ENCODE results near the gene ZNF668.

DNA sequence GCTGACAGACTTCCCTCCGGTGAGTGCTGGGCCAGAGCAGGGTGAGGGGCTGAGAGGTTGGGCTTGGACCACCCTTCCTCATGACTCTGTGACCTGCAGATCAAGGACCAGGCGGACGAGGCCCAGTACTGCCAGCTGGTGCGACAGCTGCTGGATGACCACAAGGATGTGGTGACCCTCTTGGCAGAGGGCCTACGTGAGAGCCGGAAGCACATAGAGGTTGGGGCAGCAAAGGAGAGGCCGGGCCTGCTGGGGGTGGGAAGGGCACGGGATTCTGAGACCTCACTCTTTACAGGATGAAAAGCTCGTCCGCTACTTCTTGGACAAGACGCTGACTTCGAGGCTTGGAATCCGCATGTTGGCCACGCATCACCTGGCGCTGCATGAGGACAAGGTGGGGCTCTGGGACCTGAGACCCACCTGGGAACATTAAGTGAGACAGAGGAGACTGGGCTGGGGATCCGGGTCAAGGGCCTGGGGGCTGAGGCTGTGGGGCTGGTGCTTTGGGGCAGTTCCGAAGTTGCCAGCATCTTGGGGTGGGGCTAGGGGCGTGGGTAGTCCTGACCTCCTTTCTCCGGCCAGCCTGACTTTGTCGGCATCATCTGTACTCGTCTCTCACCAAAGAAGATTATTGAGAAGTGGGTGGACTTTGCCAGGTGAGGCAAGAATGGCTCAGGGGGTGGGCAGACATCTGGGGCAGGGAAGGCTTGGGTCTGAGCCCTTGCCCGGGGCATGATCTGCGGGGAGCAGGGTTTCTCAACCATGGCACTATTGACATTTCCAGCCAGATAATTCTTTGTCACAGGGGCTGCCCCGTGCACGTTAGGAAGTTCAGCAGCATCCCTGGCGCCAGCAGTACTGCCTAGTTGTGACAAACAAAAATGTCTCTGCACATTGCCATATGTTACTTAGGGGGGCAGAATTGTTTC lies 36.3 kb upstream of the ZNF668 start:
- TF ChIP-seq POLR2A (IDR thresholded peaks at IDR 0.05): no peak
- TF ChIP-seq, protein P1, sequence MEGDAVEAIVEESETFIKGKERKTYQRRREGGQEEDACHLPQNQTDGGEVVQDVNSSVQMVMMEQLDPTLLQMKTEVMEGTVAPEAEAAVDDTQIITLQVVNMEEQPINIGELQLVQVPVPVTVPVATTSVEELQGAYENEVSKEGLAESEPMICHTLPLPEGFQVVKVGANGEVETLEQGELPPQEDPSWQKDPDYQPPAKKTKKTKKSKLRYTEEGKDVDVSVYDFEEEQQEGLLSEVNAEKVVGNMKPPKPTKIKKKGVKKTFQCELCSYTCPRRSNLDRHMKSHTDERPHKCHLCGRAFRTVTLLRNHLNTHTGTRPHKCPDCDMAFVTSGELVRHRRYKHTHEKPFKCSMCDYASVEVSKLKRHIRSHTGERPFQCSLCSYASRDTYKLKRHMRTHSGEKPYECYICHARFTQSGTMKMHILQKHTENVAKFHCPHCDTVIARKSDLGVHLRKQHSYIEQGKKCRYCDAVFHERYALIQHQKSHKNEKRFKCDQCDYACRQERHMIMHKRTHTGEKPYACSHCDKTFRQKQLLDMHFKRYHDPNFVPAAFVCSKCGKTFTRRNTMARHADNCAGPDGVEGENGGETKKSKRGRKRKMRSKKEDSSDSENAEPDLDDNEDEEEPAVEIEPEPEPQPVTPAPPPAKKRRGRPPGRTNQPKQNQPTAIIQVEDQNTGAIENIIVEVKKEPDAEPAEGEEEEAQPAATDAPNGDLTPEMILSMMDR (IDR thresholded peaks at IDR 0.05): no peak
- TF ChIP-seq POLR2AphosphoS5 (IDR thresholded peaks at IDR 0.05): no peak
- no peak for TF ChIP-seq EP300 (IDR thresholded peaks at IDR 0.05; ENCODE audit: low read depth)
